ENCODE results near the gene CHST5.
A peak's percentile ranks its signal among the peaks of the same experiment; 100 is the strongest.
"Not testable (repeated sequence)": the region's sequence is repeated elsewhere in the genome, so short reads cannot be mapped to it uniquely, and the experiment has no call there.

CHST5 gene

GRCh38 chr16:75550211-75550662, 14.3 kb upstream of the CHST5 start:
- H3K27ac ChIP-seq, result no peak overlapping the region
- peak; percentile 25; the same call in 1 of the 2 replicates for TF ChIP-seq CTCF (IDR thresholded peaks at IDR 0.05)
- no peak for TF ChIP-seq ZFX (IDR thresholded peaks at IDR 0.05; ENCODE audit: borderline replicate concordance)

GRCh38 chr16:75548456-75548855, 12.5 kb upstream of the CHST5 start:
- not testable (repeated sequence) for H3K27ac ChIP-seq

GRCh38 chr16:75546293-75546692, 10.4 kb upstream of the CHST5 start:
- TF ChIP-seq ZFX (IDR thresholded peaks at IDR 0.05; ENCODE audit: borderline replicate concordance) (no peak), CTCF (IDR thresholded peaks at IDR 0.05) (no peak)
- H3K27ac ChIP-seq, result no peak overlapping the region

- H3K27ac ChIP-seq, result not testable (repeated sequence)
These were observed 10.0 kb upstream of the CHST5 start for GRCh38 chr16:75545879-75546278.

- not testable (repeated sequence) for H3K27ac ChIP-seq
These were observed 6.6 kb upstream of the CHST5 start for GRCh38 chr16:75542462-75542861.

GRCh38 chr16:75541236-75541635, 5.3 kb upstream of the CHST5 start:
- no peak for TF ChIP-seq ZFX (IDR thresholded peaks at IDR 0.05; ENCODE audit: borderline replicate concordance)
- TF ChIP-seq CTCF (IDR thresholded peaks at IDR 0.05), result no peak
- no peak overlapping the region for H3K27ac ChIP-seq

GRCh38 chr16:75538882-75539565, 3.1 kb upstream of the CHST5 start:
- H3K27ac ChIP-seq, result not testable (repeated sequence)

- no peak overlapping the region for H3K27ac ChIP-seq
- TF ChIP-seq ZFX (IDR thresholded peaks at IDR 0.05; ENCODE audit: borderline replicate concordance) (no peak), CTCF (IDR thresholded peaks at IDR 0.05) (no peak)
These were observed 1.9 kb upstream of the CHST5 start for GRCh38 chr16:75537776-75538175.

GRCh38 chr16:75535211-75535843, 581 bp downstream of the CHST5 start:
- no peak overlapping the region for H3K27ac ChIP-seq
- TF ChIP-seq ZFX (IDR thresholded peaks at IDR 0.05; ENCODE audit: borderline replicate concordance) (no peak), CTCF (IDR thresholded peaks at IDR 0.05) (no peak)

Measured in 22Rv1 (cell line).